Body of pancreas (tissue), 4 donors: ENCODE results near the gene GCNT2. TPM values are rescaled to one million over a fixed set of nuclear protein-coding genes. Genes with fewer than 3 reads are reported as not detected.

ENCODE experiments used
- ATAC-seq: fragments of 150-250 bp; one replicate; pipeline ENCODE4 v1.9.1; 2016
- DNase-seq, 4 donors: peaks; one replicate each; pipeline ENCODE4 v3.0.0-alpha.2; 2019
- H3K27ac ChIP-seq, 4 donors: fragments of 200-600 bp; sonication (generic); 1 replicate in 3 of 4; 2 replicates in 1 of 4; pipeline versions ENCODE4 v1.5.1 to v1.6.1; 2016 to 2019; ENCODE audit warnings: mild to moderate bottlenecking in 1 of 4, mixed read lengths in 1 of 4, moderate library complexity in 1 of 4
- H3K27me3 ChIP-seq, 2 donors: fragments of 200-600 bp; sonication (generic); one replicate each; pipeline ENCODE4 v1.6.0; 2016; ENCODE audit warnings: mild to moderate bottlenecking in 1 of 2
- H3K36me3 ChIP-seq, 2 donors: fragments of 200-600 bp; sonication (generic); replicated peaks in 1 of 2; 2 replicates each; pipeline ENCODE4 v1.5.1; 2016; ENCODE audit warnings: low read depth in 2 of 2; ENCODE audit not compliant: insufficient read depth in 1 of 2
- H3K4me1 ChIP-seq: fragments of 200-600 bp; sonication (generic); one replicate; pipeline ENCODE4 v1.6.0; 2016
- H3K4me3 ChIP-seq, 2 donors: fragments of 200-600 bp; sonication (generic); 1 replicate in 1 of 2; 2 replicates in 1 of 2; pipeline ENCODE4 v1.5.1; 2016 to 2019
- H3K9me3 ChIP-seq, 3 donors: fragments of 200-600 bp; sonication (generic); 1 replicate in 2 of 3; 2 replicates in 1 of 3; pipeline ENCODE4 v1.5.1; 2016
- POLR2A ChIP-seq, 3 donors: fragments of 450-650 bp; IDR thresholded peaks; one replicate each; pipeline ENCODE4 v1.6.1; 2016; ENCODE audit warnings: antibody characterized with exemption in 3 of 3, mild to moderate bottlenecking in 2 of 3
- WGBS, 2 donors: methylation state at CpG; one replicate each; pipeline ENCODE4 v1.1.5; 2017; 5-methylcytosine and 5-hydroxymethylcytosine counted together
- intact Hi-C: fragments of 100-400 bp; cut with DNase I; formaldehyde crosslinking; loops from one replicate; pipeline ENCODE4 v1.15.1; 2023
- total RNA-seq, 2 donors: library from RNA; depleted of rRNA; stranded (reverse); fragments of >200 nt; gene quantifications; one replicate each; pipeline ENCODE4 v1.1.0, GENCODE V29; 2016
- TF ChIP-seq, protein P1 (sequence below), 7 experiments: fragments of 450-650 bp in 4 of 7; fragments of 200-600 bp in 3 of 7; sonication (generic) in 3 of 7; IDR thresholded peaks; one replicate each; pipeline ENCODE4 v1.5.1; 2016 to 2019; ENCODE audit warnings: antibody characterized with exemption in 7 of 7

GCNT2 gene
- total RNA-seq, 2 donors from 2014 or later = 4.4 to 7.6 TPM

DNA sequence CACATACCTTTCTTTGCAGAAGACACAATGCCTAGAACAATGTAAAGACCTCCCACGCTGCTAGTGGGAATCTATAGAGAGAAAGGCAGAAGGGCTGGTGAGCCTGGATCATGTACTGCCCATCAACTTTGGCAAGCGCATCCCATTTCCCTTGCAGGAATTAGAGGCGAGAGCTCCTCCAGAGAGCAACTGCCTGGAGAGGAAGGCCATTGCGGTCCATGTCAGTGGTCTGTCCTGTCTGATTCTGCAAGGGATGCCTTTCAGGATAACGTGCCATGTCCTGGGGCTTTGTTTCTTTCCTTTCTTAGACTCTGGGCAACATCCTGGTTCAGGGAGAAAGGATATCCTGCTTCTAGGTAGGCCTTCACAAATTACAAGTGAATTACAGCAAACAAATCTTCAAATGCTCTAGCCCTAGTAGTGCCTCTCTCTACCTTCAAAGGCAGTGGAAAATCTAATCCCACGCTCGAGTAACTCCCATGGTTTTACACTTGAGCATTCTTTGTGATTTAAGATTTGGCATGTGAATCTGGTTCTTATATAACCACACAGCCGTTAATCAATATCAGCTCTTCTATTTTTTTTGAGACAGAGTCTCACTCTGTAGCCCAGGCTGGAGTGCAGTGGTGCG is 38.5 kb downstream of the GCNT2 start:
- no peaks in the 10 kb centered on the region for H3K27me3 ChIP-seq
- H3K36me3 ChIP-seq = no peaks in the 10 kb centered on the region
- no peaks in the 10 kb centered on the region for H3K9me3 ChIP-seq
- no peak overlapping the region for H3K27ac ChIP-seq
- intact Hi-C loops = no loop called here
- ATAC-seq = no peak
- no peak for DNase-seq
- TF ChIP-seq, protein P1, sequence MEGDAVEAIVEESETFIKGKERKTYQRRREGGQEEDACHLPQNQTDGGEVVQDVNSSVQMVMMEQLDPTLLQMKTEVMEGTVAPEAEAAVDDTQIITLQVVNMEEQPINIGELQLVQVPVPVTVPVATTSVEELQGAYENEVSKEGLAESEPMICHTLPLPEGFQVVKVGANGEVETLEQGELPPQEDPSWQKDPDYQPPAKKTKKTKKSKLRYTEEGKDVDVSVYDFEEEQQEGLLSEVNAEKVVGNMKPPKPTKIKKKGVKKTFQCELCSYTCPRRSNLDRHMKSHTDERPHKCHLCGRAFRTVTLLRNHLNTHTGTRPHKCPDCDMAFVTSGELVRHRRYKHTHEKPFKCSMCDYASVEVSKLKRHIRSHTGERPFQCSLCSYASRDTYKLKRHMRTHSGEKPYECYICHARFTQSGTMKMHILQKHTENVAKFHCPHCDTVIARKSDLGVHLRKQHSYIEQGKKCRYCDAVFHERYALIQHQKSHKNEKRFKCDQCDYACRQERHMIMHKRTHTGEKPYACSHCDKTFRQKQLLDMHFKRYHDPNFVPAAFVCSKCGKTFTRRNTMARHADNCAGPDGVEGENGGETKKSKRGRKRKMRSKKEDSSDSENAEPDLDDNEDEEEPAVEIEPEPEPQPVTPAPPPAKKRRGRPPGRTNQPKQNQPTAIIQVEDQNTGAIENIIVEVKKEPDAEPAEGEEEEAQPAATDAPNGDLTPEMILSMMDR (IDR thresholded peaks at IDR 0.05) = no peak
- TF ChIP-seq POLR2A (IDR thresholded peaks at IDR 0.05) = no peak
- WGBS, 2 donors = 74 to 79% methylated on average over 9 of the region's 9 CpGs
- peaks cover 12% of the 10 kb centered on the region for H3K4me1 ChIP-seq
- no peak overlapping the region for H3K4me3 ChIP-seq

DNA sequence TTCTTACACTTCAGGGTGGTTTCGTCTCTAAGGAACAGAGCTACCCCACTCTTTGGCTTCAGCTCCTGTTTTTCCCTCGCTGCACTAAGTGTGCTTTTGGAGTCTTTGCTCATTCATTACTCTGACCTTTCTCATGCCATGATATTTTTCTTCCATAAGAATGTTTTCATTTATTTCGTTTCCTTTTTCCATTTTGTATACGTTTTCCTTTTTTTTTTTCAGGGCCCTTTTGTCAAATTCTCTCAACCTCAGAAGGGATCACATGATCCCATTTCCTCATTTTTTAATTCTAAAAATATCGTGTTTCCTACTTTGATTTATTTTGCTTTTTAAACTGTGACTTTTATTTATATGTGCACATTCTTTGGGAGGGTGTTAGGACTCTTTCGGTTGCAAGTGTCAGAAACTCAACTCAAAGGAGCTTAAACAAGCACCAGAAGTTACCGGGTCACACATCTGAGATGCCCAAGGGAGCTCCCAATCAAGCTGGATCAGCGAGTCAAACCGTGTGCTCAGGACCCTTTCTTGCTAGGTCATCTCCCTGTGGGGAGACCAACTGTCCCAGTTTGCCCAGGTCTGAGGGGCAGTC is 40.6 kb downstream of the GCNT2 start:
- 62 to 84% methylated on average over 9 of the region's 9 CpGs for WGBS, 2 donors

DNA sequence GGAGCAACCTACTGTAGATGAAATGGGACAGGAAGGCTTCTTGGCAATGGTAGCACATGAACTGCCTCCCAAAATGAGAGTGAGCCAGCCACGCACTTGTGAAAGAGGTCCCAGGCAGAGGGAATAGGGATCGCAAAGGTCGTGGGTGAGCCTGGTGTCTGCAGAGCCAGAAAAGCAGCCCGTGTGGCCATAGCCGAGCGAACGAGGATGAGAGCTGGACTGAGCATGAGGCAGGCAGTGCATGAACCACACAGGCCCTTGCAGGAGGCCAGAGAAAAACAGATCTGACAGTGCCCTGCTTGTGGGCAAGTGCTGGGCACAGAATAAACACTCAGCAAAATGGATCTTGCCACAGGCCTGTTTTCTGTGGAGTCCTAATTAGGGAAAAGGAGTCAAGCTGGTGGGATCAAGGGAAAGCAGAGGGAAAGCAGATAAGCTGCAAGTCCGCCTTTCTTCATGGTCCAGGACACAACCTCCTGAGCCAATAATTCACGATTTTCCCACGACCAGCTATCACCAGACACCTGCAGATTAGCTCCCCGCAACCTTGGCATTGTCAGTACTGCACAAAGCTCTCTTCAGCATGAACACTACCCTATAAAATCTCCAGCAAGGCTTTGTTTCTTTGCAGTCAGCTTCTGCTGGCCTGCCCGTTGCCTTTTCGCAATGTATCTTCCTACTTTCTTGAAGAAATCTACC is 44.0 kb downstream of the GCNT2 start:
- Histone ChIP-seq H3K27ac (no peak overlapping the region), H3K36me3 (no peaks in the 10 kb centered on the region), H3K4me3 (no peak overlapping the region), H3K9me3 (no peaks in the 10 kb centered on the region), H3K4me1 (no peaks in the 10 kb centered on the region), H3K27me3 (no peaks in the 10 kb centered on the region)
- ATAC-seq = no peak
- intact Hi-C loops = no loop called here
- no peak for TF ChIP-seq POLR2A (IDR thresholded peaks at IDR 0.05)
- TF ChIP-seq, protein P1 (IDR thresholded peaks at IDR 0.05) = no peak
- 76 to 85% methylated on average over 13 of the region's 13 CpGs for WGBS, 2 donors
- no peak for DNase-seq

More for the DNA sequence above, 40.6 kb downstream of the GCNT2 start:
- H3K4me1 ChIP-seq = peaks cover 6% of the 10 kb centered on the region
- intact Hi-C loops = no loop called here
- no peaks in the 10 kb centered on the region for H3K9me3 ChIP-seq
- ATAC-seq (no peak), DNase-seq (no peak)
- no peak overlapping the region for H3K4me3 ChIP-seq
- TF ChIP-seq POLR2A (IDR thresholded peaks at IDR 0.05) = no peak
- TF ChIP-seq, protein P1 (IDR thresholded peaks at IDR 0.05) = no peak
- H3K36me3 ChIP-seq = no peaks in the 10 kb centered on the region
- H3K27ac ChIP-seq = no peak overlapping the region
- H3K27me3 ChIP-seq = no peaks in the 10 kb centered on the region

DNA sequence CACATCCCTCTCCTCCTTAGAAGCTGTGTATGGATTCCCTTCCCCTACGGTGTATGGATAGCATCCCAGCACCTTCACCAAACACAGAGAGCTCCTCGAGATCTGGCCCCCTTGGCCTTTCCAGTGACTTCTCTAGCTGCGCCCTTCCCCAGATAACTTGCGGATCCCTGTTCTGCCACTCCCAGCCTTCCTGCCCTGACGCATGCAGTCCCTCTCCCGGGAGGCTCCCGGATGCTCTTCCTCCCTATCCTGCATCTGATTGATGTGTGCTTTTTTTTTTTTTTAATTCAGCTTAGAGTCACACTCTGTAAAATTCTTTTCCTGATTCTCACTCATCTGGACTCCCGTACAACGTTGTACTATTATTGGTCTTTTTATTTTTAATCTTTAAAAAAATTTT is 44.8 kb downstream of the GCNT2 start:
- no peaks in the 10 kb centered on the region for H3K36me3 ChIP-seq
- H3K4me1 ChIP-seq = no peaks in the 10 kb centered on the region
- no peak for DNase-seq
- no peak for TF ChIP-seq POLR2A (IDR thresholded peaks at IDR 0.05)
- TF ChIP-seq, protein P1 (IDR thresholded peaks at IDR 0.05) = no peak
- H3K9me3 ChIP-seq = no peaks in the 10 kb centered on the region
- intact Hi-C loops = no loop called here
- H3K27ac ChIP-seq = no peak overlapping the region
- H3K27me3 ChIP-seq = no peaks in the 10 kb centered on the region
- ATAC-seq = no peak
- no peak overlapping the region for H3K4me3 ChIP-seq
- WGBS, 2 donors = 87 to 95% methylated on average over 9 of the region's 9 CpGs
